ENCODE data around the gene WDR27.

GRCh38 chr6:169650241-169650958, 51.4 kb downstream of the WDR27 start:
- no peak for TF ChIP-seq CTCF (conservative IDR thresholded peaks at IDR 0.05; ENCODE audit: low read length)
- TF ChIP-seq EZH2phosphoT487 (IDR thresholded peaks at IDR 0.05; ENCODE audit: borderline replicate concordance), result no peak

Data from Loucy (cell line).